Activated CD8-positive, alpha-beta T cell treated with anti-CD3 and anti-CD28 coated beads for 36 hours (primary cell): ENCODE measurements around the gene IL23R. TPM values are rescaled to one million over a fixed set of nuclear protein-coding genes. Genes with fewer than 3 reads are reported as not detected.

Source experiments
- ATAC-seq: fragments of 200-7000 bp; cut with Tn5 transposase; one replicate; pipeline ENCODE4 v1.10.0; 2021; ENCODE audit warnings: mild to moderate bottlenecking, moderate library complexity
- CTCF ChIA-PET: fragments of 350-600 bp; sonication (Branson Sonifier 250); formaldehyde crosslinking; loops from one replicate; lab custom pipeline; 2021; ENCODE audit warnings: antibody characterized with exemption; lab: Charles Lee
- POLR2A ChIA-PET: fragments of 350-600 bp; sonication (Branson Sonifier 250); formaldehyde crosslinking; loops from one replicate; lab custom pipeline; 2021; ENCODE audit warnings: antibody characterized with exemption; lab: Charles Lee
- DNase-seq: peaks from one replicate; pipeline ENCODE4 v3.0.0-alpha.2; 2020
- H3K27ac Mint-ChIP-seq: one replicate; pipeline ENCODE4 v1.8.0; 2021; ENCODE audit warnings: mild to moderate bottlenecking, mixed read lengths
- H3K27me3 Mint-ChIP-seq: one replicate; pipeline ENCODE4 v1.8.0; 2021; ENCODE audit warnings: mixed read lengths
- H3K36me3 Mint-ChIP-seq: one replicate; pipeline ENCODE4 v1.8.0; 2021; ENCODE audit warnings: low read depth, mixed read lengths
- H3K4me1 Mint-ChIP-seq: one replicate; pipeline ENCODE4 v1.8.0; 2021; ENCODE audit warnings: low read depth, mixed read lengths
- H3K4me3 Mint-ChIP-seq: one replicate; pipeline ENCODE4 v1.8.0; 2021; ENCODE audit warnings: mild to moderate bottlenecking, moderate library complexity, mixed read lengths
- H3K9me3 Mint-ChIP-seq: one replicate; pipeline ENCODE4 v1.8.0; 2021; ENCODE audit warnings: mixed read lengths
- intact Hi-C: fragments of 100-400 bp; cut with micrococcal nuclease; formaldehyde crosslinking; loops from one replicate; pipeline ENCODE4 v1.10.0; 2022
- total RNA-seq, 2 experiments: library from RNA; stranded (reverse); gene quantifications; one replicate each; pipeline ENCODE4 v1.2.3, GENCODE V29; 2021
- TF ChIP-seq, protein P1 (sequence below): fragments of 200-600 bp; IDR thresholded peaks from one replicate; pipeline ENCODE4 v1.8.0; 2022; ENCODE audit warnings: antibody characterized with exemption, mild to moderate bottlenecking

Gene IL23R
- total RNA-seq, 2 experiments from 2014 or later, result 1.0 to 1.2 TPM

DNA sequence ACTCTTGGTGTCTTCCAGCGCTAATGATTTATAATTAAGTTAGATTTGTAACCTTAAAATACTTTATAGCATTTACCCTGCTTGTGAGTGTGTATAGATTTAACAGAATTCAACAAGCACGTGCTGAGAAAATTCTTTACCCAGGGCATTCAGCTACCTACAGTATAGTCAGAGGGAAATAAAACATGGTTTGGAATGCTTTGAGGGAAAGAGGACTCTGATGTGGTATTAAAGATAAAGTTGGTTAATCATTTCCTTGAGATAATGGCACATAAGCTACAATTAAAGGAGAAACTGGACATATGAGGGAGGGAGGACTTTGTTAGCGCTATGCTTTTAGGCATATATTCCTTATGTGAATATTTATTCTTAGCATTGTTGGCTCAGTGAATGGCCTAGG lies 115.0 kb downstream of the IL23R start:
- no peak overlapping the region for H3K27ac Mint-ChIP-seq
- TF ChIP-seq, protein P1, sequence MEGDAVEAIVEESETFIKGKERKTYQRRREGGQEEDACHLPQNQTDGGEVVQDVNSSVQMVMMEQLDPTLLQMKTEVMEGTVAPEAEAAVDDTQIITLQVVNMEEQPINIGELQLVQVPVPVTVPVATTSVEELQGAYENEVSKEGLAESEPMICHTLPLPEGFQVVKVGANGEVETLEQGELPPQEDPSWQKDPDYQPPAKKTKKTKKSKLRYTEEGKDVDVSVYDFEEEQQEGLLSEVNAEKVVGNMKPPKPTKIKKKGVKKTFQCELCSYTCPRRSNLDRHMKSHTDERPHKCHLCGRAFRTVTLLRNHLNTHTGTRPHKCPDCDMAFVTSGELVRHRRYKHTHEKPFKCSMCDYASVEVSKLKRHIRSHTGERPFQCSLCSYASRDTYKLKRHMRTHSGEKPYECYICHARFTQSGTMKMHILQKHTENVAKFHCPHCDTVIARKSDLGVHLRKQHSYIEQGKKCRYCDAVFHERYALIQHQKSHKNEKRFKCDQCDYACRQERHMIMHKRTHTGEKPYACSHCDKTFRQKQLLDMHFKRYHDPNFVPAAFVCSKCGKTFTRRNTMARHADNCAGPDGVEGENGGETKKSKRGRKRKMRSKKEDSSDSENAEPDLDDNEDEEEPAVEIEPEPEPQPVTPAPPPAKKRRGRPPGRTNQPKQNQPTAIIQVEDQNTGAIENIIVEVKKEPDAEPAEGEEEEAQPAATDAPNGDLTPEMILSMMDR, result no peak
- intact Hi-C loops, result no loop called here
- CTCF ChIA-PET, result interaction anchor here (0.8 to 1.1 kb wide), 2 partner anchors 14 to 69 kb away, joined by 3 read pairs; no protein-coding TSS in a partner anchor
- no peaks in the 10 kb centered on the region for H3K9me3 Mint-ChIP-seq
- ATAC-seq (no peak), DNase-seq (no peak)
- H3K4me3 Mint-ChIP-seq, result no peak overlapping the region
- peaks cover 26% of the 10 kb centered on the region for H3K4me1 Mint-ChIP-seq
- no peaks in the 10 kb centered on the region for H3K36me3 Mint-ChIP-seq
- H3K27me3 Mint-ChIP-seq, result peaks cover 4% of the 10 kb centered on the region
- POLR2A ChIA-PET, result no interaction called here

DNA sequence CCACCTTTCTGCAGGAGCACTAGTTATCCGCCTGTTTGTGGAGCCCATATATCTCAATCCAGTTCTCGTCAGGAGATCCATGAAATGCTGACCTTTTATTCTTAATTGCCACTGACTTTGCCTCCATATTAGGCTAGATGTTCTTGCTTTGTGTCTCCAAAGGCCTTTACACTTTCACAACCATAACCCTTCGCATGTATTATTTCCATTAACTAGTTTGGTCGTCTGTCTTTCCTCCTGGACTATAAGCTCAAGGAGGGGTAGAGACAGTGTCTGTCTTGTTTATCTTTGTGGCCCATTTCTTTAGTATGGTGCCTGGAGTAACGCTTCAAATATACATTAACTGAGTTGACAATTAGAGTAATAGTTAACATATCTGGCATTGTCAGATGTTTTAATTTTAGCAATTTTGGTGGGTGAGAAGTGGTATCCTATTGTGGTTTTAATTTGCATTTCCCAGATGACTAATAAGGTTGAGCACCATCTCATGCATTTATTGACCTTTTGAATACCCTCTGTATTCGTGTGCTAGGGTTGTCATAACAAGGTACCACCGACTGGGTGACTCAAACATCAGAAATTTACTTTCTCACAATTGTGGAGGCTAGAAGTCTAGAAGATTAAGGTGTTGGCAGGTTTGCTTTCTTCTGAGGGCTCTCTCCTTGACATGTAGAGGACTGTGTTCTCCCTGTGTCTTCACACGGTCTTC lies 119.7 kb downstream of the IL23R start:
- intact Hi-C loops, result loop anchor here (5.0 kb wide), 1 partner anchor 46 kb away; no protein-coding TSS in a partner anchor
- ATAC-seq, result peak; percentile 96
- POLR2A ChIA-PET, result interaction anchor here (0.6 to 4.1 kb wide), 10 partner anchors 12 to 58 kb away, joined by 3 to 38 read pairs (median 3); no protein-coding TSS in a partner anchor
- H3K27me3 Mint-ChIP-seq, result peaks cover 4% of the 10 kb centered on the region
- peaks cover 37% of the 10 kb centered on the region for H3K4me1 Mint-ChIP-seq
- peaks cover 2% of the 10 kb centered on the region for H3K9me3 Mint-ChIP-seq
- TF ChIP-seq, protein P1, result no peak
- H3K36me3 Mint-ChIP-seq, result peaks cover 3% of the 10 kb centered on the region
- H3K4me3 Mint-ChIP-seq, result no peak overlapping the region
- peak; percentile 57 for DNase-seq
- peak overlapping the region; percentile 88 for H3K27ac Mint-ChIP-seq
- CTCF ChIA-PET, result interaction anchor here (0.6 to 4.0 kb wide), 11 partner anchors 9 to 215 kb away, joined by 3 to 19 read pairs (median 5); no protein-coding TSS in a partner anchor

DNA sequence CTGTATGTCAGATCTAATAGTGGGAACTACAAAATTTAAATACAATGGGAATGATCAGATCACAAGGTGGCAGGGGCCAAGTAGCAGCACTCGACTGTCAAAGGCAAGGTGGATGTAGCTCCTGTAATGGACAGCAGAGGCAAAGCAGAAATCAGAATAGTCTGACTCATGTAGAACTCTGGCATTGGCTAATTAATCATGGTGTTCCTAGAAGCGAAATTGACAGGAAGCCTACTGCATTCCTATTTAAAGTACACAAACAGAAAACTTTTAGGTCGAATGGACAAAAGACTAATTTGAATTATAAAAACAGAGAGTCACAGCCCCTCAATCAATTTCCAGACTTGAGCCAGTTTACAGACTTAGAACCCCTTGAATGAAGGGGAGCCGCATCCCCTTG lies 124.0 kb downstream of the IL23R start:
- POLR2A ChIA-PET, result interaction anchor here (1.1 kb wide), 1 partner anchor 43 kb away, joined by 3 read pairs; no protein-coding TSS in a partner anchor
- H3K36me3 Mint-ChIP-seq, result peaks cover 3% of the 10 kb centered on the region
- DNase-seq, result no peak
- no peak for ATAC-seq
- peaks cover 2% of the 10 kb centered on the region for H3K9me3 Mint-ChIP-seq
- peaks cover 23% of the 10 kb centered on the region for H3K4me1 Mint-ChIP-seq
- CTCF ChIA-PET, result interaction anchor here (1.4 kb wide), 1 partner anchor 15 kb away, joined by 3 read pairs; no protein-coding TSS in a partner anchor
- peaks cover 2% of the 10 kb centered on the region for H3K27me3 Mint-ChIP-seq
- intact Hi-C loops, result no loop called here
- H3K4me3 Mint-ChIP-seq, result no peak overlapping the region
- H3K27ac Mint-ChIP-seq, result no peak overlapping the region
- TF ChIP-seq, protein P1, result no peak

DNA sequence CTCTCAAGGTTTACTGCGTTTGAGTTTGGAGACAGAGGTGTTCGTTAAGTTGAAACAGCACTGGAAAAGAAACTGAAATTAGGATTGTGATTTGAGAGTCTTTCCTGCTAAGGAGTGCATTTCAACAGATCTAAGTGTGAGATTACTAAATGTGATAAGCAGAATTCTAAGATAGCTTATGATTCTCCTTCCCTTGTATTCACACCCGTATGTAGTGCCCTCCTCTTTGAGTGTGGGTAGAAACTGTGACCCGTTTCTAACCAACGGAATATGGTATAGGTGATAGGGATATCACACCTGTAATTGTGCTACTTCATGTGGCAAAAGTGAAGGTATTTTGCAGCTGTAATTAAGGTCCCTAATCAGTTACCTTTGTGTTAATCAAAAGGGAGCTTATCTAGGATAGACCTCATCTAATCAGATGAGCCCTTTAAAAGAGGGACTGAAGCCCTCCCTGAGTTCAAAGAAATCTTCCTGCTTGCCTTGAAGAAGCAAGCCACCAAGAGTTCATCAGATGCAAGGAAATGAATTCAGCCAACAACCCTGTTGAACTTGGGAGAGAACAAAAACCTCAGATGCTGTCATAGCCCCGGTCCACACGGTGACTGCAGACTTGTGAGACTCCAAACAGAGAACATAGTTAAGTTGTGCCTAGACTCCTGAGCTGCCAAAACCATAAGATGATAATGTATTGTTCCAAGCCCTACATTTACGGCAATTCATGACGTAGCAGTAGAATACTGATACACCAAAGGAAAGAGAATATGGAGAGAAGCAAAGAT lies 128.8 kb downstream of the IL23R start:
- ChIA-PET POLR2A (interaction anchor here (0.8 to 2.3 kb wide), 5 partner anchors 12 to 135 kb away, joined by 3 to 8 read pairs (median 3); partner anchors contain the start of genes IL12RB2 and SERBP1), CTCF (interaction anchor here (0.6 to 2.2 kb wide), 8 partner anchors 9 to 151 kb away, joined by 3 to 7 read pairs (median 3); no protein-coding TSS in a partner anchor)
- intact Hi-C loops, result no loop called here
- Mint-ChIP-seq H3K4me3 (no peak overlapping the region), H3K9me3 (no peaks in the 10 kb centered on the region), H3K27me3 (peaks cover 5% of the 10 kb centered on the region), H3K27ac (no peak overlapping the region), H3K4me1 (peaks cover 5% of the 10 kb centered on the region), H3K36me3 (no peaks in the 10 kb centered on the region)
- DNase-seq (peak; percentile 36), ATAC-seq (peak; percentile 79)
- TF ChIP-seq, protein P1, result no peak
